DOHH2 (cell line): ENCODE results near the gene KDM4C.

ENCODE experiments used
- CTCF ChIP-seq: fragments of 200-600 bp; sonication (generic); IDR thresholded peaks from one replicate; pipeline ENCODE4 v1.5.1; 2014; ENCODE audit warnings: antibody characterized with exemption, mild to moderate bottlenecking, low read depth, low read length; ENCODE audit not compliant: poor library complexity, severe bottlenecking
- EZH2phosphoT487 ChIP-seq: fragments of 200-600 bp; sonication (generic); IDR thresholded peaks from 2 replicates; pipeline ENCODE4 v1.6.1; 2017; ENCODE audit warnings: borderline replicate concordance, mild to moderate bottlenecking, antibody characterized with exemption, low read length, moderate library complexity, mixed read lengths

- no peak for TF ChIP-seq CTCF
- TF ChIP-seq EZH2phosphoT487 = no peak
These were observed 451.4 kb downstream of the KDM4C start for GRCh38 chr9:7209016-7209715.
